Hypothalamus (tissue), 51 donors: Measurements from ENCODE around the gene TXK.
A peak's percentile ranks its signal among the peaks of the same experiment; 100 is the strongest.

Experiments used
- DNase-seq, 51 donors: peaks; one replicate each; lab custom pipeline; 2025; lab: John Stamatoyannopoulos, UW

TXK gene

DNA sequence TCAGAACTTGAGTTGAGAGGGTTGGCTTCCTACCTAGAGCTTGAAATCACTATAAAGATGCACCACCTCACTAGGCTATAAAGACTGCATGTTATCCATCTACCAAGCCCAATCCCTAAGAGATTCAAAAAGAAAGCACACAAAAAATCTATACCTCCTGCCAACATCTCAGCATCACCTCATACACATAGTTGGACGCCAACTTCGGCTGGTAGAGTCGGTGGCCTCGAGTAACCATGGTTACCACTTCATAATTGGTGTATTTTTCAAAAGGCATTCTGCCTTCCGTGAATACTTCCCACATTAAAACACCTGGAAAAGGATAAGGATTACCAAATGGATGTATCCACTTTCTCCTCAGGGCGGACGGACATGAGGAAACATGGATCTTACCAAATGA is 4.5 kb upstream of the TXK start:
- no peak for DNase-seq

DNA sequence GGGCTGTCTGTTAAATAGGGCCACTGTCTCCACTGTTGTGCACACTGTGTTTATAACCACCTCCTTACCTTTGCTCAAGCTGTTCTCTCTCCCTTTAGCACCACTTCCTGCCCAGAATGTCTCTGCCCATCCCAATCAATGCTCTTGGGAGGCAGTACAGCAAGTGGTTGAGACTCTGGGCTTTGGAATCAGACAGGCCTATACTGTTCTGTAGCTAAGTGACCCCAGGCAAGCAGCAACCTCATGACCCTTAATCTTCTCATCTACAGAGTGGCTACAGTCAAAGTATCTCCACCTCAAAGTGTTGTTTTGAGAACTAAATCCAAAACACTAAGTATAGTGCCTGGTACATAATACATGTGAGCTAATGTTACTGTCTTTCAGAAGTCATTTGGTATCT is 3.8 kb upstream of the TXK start:
- DNase-seq: no peak

DNA sequence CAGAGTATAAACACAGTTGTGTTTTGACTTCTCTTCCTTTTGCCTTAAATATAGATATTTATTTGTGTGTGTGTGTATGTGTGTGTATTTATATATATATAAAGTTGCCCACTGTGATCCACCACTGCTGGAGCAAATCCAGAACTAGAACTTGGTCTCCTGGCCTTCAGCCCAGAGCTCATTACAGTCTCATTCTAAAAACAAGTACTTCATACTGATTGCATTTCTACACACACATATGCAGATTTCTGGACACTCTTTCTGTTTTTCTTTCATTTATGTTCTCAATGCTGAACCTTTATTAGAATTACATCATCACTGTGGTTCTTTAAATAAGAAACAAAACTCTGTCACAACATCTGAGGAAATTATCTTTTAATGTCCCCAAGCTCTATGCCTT is 381 bp downstream of the TXK start:
- DNase-seq: no peak

DNA sequence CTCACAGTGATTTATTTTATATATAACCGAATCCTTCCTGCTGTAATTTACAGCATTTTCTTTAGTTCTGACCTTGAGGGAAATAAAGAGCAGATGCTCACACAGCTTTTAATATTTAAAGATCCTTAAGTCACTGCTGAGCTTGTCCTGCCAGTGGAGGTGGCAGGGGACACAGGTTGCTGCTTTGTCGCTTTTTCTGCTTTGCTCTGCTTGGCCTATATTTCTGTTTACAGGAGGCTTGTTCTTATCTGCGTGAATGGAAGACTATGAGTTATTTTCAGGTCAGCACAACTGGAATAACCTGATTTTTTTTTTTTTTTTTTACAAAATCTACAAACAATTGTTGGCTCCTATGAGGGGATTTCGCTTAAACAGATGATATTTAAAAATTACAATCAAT is 2.3 kb downstream of the TXK start:
- DNase-seq: no peak

DNA sequence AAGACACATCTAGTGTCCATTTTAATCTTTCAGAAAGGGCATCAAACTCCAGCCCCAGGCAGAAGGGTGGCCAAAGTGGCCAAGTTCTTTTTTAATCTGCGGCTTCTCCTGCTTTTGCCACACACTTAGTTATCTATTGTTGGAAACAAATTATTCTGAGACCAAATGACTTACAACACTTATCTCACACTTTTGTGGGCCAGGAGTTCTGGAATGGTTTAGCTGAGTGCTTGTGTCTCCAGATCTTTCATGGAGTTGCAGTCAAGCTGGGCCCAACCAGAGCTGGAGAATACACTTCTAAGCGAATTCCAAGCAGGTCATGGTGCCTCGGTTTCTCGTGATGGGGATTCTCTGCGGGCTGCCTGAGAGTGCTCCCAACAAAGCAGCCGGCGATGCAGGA is 4.0 kb downstream of the TXK start:
- no peak for DNase-seq

DNA sequence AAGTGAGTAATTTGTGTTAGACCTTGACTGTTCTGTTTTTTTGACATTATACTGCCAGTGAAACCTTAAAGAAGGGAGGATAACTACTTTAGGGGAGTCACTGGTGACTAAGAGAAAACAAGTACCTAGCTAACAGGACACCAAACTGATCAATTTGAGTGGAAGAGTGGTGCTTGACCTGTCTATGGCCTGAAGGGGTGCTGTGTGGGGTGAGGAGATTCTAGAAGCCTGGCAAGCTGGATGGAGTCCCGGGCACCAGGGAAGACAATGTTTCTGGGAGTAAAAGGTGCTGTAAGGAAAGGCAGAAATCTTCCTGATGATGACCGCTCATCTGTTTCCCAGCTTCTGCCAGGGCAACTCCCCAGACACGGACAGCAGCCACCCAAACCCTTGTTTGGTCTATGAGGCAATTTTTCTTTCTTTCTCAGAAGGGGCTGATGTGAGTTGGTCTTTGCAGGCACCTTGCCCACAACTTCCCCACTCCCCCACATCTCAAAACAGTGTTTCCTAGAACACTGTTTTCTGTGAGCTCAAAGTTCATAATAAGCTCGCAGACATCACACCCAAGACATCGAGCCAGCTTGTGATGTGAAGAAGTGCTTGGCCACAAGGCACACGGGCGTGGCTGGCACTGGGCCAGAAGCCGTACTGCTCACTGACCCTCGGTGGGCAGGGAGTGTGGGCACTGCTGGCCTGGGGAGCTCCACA is 4.6 kb downstream of the TXK start:
- DNase-seq: no peak

DNA sequence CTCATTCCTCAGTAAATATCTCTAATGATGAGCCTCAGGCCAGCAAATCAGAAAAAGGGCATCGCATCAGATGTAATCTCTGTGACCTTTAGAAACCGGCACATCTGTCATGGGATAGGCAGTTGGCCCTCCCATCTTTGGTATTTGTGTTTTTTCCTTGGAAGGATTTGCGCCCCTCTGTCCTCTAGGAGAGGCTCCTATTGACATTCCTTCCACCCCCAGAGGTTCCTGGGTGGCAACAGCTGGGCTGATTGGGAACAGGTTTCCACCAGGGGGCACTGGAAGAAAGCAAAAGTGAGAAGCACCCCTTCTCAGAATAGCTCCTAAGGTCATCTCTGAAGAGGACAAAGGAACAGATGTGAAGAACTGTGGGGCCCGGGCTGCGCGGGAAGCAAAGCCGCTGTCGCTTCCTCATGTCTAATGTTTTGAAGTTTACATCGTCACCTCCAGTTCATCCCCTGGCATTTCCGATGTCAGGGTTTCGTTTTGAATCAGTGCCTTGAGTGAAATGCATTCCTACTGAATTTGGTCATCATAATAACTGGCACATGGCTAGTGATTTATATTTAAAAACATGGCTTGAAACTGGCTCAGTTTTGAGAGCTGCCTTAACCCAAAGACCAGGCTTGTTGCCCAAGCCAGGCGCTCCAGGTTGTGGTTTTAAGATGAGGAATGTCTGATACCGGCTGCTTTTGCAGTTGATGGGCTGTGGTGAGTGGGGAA is 6.2 kb downstream of the TXK start:
- peak in 17 of 51 donors; percentile 2 to 30 (median 5) for DNase-seq

DNA sequence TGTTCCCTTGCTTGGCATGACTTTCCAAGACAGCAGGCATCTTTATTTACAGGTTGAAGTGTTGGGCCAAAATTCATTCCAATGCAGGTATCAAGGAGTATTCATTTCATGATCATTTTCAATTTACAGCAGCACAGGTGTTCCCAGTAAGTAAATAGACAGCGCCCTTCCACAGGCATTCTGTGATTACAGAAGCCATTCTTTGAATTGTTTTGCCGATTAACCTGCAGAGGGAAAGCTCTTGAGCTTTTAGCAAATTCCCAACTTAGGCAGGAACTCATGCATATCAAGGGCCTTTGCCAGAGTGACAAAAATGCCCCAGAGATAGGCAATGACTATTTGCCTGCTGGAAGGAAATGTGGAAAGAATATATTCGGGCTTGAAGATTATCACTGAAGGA is 6.8 kb downstream of the TXK start:
- no peak for DNase-seq

DNA sequence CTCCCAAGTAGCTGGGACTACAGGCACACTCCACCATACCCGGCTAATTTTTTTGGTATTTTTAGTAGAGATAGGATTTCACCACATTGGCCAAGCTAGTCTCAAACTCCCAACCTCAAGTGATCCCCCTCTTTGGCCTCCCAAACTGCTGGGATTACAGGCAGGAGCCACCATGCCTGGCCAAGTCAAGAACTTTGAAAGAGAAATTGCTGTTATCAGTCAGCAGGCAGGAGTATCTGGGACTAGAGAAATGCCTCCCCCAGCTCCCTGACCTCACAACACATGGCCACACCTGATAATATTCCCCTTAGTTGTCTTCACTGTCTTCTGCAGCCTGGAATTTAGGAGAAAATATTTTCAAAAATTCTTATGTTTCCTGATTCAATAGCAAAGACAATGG is 7.4 kb downstream of the TXK start:
- no peak for DNase-seq

DNA sequence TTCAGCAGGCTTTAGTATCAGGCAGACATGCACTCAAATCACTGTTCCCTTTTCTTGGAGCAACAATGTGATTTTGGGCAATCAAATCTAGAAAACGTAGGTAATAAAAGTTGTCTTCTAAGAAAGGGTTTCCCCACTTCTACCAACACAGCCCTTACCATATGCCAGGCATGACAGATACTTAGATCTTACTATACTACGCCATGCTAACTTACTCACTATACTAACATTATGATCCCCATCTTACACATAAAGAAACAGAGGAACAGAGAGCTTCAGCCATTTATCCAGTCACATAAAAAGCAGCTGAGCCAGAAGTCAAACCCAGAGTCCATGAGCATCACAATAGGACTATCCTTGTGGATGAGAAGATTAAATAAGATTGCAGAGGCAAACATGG is 9.2 kb downstream of the TXK start:
- DNase-seq: no peak

DNA sequence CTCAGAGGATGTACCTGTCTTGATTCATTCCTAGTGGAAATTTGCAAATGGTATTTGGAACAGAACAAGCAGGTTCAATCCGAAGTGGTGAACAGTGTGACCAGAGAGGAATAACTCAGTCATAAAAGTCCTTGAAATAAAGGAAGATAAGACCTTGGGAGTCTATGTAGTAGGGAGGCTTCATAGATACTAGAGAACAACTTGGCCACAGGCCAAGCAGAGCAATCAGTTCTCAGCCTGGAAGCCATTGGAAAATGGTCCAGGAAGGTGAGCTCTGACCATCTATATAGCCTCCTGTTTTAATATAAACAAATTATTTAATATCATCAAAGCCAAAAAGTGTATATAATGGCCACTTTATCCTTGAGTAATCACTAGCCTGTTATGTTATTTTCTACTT is 11.3 kb downstream of the TXK start:
- no peak for DNase-seq

DNA sequence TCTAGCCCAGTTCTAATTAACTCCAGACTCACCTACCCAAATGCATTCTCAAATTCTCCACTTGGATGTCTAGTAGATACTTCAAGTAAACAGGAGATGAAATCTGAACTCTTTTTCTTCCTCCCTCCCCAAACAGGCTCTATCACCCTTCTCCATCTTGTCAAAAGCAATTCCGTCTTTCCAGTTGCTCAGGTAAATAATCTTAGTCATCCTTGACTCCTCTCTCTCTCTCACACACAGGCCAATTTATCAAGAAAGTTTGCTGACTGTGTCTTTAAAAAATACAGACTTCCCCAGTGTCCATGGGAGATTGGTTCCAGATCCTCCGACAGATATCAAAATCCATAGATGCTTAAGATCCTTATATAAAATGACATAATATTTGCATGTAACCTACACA is 12.9 kb downstream of the TXK start:
- no peak for DNase-seq

DNA sequence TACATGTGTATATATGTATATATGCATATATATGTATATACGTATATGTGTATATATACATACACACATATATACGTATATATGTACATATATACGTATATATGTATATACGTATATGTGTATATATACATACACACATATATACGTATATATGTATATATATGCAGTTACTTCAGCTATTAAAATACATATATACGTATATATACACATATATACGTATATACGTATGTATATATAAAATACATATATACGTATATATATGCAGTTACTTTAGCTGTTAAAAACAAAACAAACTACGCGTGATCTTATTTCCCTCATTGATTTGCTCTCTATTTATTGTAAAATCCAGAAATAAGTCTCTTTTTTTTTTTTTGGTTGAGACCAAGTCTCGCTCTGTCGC is 13.9 kb downstream of the TXK start:
- no peak for DNase-seq

DNA sequence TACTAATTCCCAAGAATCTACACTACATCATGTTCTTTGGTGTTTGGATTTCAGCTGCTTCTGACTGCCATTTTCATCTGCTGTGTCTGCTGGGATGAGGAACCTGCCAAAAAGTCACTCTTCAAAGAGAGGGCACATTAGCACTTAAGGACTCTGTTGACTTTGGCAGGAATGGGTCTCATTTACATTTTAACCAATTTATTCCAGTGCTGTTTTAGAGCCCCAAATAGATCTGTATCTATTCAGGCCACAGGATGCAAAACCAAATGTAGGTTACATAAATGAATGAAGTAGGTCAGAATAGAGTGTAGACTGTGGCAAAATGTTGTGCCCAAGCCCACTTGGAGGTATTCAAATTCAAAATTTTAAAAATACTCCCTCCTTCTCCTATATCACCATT is 14.4 kb downstream of the TXK start:
- DNase-seq: no peak

DNA sequence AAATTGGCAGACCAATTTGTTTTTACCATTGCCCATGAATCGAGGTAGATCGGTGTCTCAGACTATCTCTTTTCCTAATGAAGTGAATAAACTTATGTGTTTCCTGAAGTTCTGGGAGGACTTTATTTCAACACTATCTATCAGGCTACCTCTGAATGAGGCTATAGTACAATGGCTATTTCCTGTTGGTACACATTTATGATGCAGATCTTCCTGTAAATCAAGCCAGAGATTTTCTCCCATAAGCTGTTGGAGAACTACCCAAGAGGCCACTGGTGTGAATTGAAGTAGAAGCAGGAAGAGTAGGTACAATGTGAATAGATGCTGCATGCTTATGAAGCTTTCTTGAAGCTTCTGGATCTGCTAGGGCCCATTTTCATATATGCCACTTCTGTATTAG is 16.0 kb downstream of the TXK start:
- DNase-seq: no peak

DNA sequence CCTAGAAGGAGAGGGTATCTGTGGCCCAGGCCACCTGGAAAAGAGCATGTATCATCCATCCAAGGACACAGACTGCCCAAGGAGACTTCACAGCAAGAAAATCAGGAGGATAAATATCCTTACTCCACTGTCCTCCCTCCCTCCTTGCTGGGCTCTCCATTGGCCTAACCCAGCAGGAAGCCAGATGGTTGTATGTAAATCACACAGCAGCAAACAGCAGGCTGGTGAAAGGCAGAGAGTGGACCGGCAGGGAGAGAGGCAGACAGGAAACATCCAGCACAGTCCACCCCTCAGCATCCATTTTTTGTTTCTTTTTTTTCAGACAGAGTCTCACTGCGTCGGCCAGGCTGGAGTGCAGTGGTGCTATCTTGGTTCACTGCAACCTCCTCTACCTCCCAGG is 17.5 kb downstream of the TXK start:
- no peak for DNase-seq

DNA sequence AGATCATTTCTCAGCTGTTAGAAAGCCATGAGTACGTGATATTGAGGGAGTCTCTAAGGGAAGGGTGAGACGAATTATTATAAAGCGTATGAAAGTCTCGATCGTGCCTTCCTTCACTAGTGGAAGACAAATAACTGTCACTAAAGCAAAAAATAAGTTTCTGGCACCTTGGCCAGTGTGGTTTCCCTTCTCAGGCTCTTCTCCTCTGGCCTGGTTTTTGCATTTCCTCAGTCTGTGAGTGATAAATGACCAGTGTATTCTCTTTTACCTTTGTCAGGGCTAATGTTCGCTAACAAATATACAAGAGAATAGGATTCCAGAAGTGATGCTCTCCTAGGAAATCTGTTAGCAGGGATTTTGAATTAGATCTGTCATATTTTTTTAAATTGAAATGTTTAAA is 19.6 kb downstream of the TXK start:
- no peak for DNase-seq

DNA sequence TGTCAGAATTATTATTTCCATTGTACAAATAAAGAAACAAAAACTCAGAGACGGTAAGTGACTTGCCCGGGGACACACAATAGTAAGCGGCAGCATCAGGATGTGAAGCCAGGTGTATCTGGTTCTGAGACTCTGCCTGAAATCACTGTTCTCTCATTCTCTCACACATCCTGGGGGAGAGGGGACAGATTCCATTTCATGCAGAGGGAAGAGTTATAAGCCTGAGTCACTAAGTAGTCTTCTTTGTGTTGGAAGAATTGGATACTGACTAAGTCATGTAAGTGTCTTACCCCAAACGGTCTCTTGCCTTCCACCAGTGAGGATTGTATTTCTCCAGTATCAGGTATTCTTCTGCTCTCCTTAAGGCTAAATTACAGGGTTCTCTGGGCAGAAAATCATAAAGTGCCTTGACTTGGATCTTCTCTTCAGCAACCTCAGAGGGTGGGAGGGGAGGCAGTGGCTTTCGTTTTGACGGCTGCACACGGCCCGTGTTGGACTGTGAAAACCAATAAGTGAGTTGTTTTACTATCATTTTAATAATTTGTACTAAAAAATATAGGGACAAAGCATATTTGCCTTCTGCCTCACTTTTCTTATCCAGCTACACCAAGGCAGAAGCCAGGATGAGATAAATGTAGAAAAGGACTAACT is 21.9 kb downstream of the TXK start:
- no peak for DNase-seq

DNA sequence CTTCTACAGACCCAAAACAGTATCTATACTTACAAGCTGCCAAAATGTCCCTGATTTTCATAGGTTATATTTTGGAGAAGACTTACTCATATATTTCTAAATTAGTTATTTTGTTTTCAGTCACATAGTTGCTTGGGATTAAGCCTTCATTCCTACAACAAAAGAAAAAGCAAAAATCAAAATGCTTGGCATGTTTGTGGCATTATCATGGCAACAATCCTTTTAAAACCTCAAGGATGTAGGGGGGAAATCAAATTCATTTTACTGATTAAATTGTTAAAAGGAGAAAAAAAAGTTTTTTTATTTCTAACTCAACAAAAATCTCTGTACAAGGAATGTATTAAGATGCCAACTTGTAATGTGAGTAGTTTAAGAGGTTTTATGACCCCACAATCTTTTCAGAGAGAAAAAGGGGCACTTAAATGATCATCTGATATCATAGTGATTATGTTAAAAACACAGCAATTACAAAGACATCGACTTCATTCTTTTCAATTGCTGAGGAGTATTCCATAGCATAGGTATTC is 23.5 kb downstream of the TXK start:
- no peak for DNase-seq

DNA sequence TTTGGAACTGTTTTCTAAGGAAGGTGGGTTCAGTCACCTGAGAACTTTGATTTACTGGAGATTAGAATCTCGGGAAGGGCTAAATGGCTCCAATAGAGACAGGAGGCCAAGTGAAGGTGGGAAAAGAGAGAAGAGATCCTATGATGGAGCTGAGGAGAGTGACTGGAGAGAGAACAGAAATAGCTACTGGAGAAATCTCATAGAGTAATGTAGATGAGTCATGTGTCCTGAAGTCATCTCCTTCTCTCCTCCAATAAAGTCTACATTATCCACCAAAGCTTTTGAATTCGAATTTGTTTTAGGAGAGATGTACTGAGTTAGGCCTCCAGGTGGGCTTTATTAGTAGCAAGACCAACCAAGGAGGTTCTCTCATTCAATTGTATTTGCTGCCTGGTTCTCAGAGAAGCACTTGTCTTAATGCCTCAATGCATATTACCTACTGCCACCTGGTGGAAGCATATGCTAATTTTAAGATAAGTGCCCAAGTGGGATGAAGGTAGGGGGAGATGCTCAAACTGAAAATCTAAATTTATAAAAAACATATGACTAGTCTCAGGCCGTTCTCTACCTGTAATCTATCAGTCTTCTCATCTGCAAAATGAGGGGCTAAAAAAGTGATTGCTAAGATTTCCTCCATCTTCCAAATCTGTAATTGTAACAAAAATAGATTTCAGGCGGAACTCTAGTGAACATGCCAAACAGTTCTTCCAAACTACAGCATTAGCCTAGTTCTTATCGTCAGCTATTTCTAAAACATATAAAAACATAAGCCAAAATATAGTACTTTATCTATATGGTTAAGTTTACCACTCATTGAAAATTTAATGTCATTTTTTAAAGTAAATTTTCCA is 24.4 kb downstream of the TXK start:
- no peak for DNase-seq
